ENCODE results near the gene PNMA8A.

Gene PNMA8A

GRCh38 chr19:46426035-46426505 lies 45.3 kb downstream of the PNMA8A start:
- no peak for TF ChIP-seq EZH2phosphoT487 (IDR thresholded peaks at IDR 0.05; ENCODE audit: low read depth)
- TF ChIP-seq, protein P1, sequence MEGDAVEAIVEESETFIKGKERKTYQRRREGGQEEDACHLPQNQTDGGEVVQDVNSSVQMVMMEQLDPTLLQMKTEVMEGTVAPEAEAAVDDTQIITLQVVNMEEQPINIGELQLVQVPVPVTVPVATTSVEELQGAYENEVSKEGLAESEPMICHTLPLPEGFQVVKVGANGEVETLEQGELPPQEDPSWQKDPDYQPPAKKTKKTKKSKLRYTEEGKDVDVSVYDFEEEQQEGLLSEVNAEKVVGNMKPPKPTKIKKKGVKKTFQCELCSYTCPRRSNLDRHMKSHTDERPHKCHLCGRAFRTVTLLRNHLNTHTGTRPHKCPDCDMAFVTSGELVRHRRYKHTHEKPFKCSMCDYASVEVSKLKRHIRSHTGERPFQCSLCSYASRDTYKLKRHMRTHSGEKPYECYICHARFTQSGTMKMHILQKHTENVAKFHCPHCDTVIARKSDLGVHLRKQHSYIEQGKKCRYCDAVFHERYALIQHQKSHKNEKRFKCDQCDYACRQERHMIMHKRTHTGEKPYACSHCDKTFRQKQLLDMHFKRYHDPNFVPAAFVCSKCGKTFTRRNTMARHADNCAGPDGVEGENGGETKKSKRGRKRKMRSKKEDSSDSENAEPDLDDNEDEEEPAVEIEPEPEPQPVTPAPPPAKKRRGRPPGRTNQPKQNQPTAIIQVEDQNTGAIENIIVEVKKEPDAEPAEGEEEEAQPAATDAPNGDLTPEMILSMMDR (IDR thresholded peaks at IDR 0.05; ENCODE audit: low read depth, low read length), result no peak
- Histone ChIP-seq H3K27me3 (ENCODE audit: low read depth, low read length) (peaks cover 7% of the 10 kb centered on the region; the same call in 1 of the 2 replicates), H3K79me2 (ENCODE audit: low read length) (no peaks in the 10 kb centered on the region), H3K9ac (ENCODE audit: low read length) (peak overlapping the region; percentile 75), H3K4me2 (ENCODE audit: low read length) (peak overlapping the region; percentile 95), H3K9me3 (ENCODE audit: insufficient read depth, low read length) (no peaks in the 10 kb centered on the region), H3K4me1 (ENCODE audit: low read length) (peaks cover 18% of the 10 kb centered on the region), H3K36me3 (replicated peaks; ENCODE audit: low read depth, low read length) (no peaks in the 10 kb centered on the region), H3K4me3 (ENCODE audit: low read length) (peak overlapping the region; percentile 86), H3K27ac (ENCODE audit: low read length) (no peak overlapping the region; the same call in 1 of the 2 replicates), H4K20me1 (ENCODE audit: insufficient read depth, low read length) (no peaks in the 10 kb centered on the region), H2AFZ (ENCODE audit: low read depth, low read length) (peak overlapping the region; percentile 96)

DNA sequence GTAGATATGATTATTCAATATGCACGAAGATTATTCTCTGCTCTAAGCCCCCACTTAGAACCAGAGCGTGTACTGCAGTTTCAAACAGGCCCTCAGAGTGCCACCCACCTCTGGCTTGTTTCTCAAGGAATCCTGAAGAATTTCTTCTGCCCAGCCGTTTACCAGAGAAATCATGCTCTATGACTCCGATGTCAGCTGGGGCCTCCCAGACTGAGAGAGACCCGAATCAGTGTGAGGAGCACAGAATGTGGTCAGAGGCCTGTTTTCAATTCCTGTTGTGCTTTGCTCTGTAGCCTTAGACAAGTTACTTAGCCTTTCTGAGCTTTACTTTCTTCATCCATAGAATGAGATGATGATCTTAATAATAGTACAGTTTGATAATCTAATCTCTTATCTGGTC lies 48.2 kb downstream of the PNMA8A start:
- peak overlapping the region; percentile 31; the same call in 1 of the 2 replicates for H3K4me2 ChIP-seq (ENCODE audit: low read length)
- no peaks in the 10 kb centered on the region for H3K9me3 ChIP-seq (ENCODE audit: insufficient read depth, low read length)
- no peaks in the 10 kb centered on the region for H3K79me2 ChIP-seq (ENCODE audit: low read length)
- H3K36me3 ChIP-seq (replicated peaks; ENCODE audit: low read depth, low read length), result no peaks in the 10 kb centered on the region
- H2AFZ ChIP-seq (ENCODE audit: low read depth, low read length), result peak overlapping the region; percentile 29; the same call in 1 of the 2 replicates
- H4K20me1 ChIP-seq (ENCODE audit: insufficient read depth, low read length), result no peaks in the 10 kb centered on the region
- no peaks in the 10 kb centered on the region for H3K27me3 ChIP-seq (ENCODE audit: low read depth, low read length)
- TF ChIP-seq, protein P1 (IDR thresholded peaks at IDR 0.05; ENCODE audit: low read depth, low read length), result no peak
- TF ChIP-seq EZH2phosphoT487 (IDR thresholded peaks at IDR 0.05; ENCODE audit: low read depth), result no peak
- no peak overlapping the region for H3K4me3 ChIP-seq (ENCODE audit: low read length)
- H3K4me1 ChIP-seq (ENCODE audit: low read length), result peaks cover 18% of the 10 kb centered on the region
- H3K27ac ChIP-seq (ENCODE audit: low read length), result no peak overlapping the region
- H3K9ac ChIP-seq (ENCODE audit: low read length), result no peak overlapping the region

GRCh38 chr19:46422344-46422743 lies 49.0 kb downstream of the PNMA8A start:
- Histone ChIP-seq H3K79me2 (ENCODE audit: low read length) (no peaks in the 10 kb centered on the region), H3K27me3 (ENCODE audit: low read depth, low read length) (no peaks in the 10 kb centered on the region), H2AFZ (ENCODE audit: low read depth, low read length) (no peak overlapping the region), H3K9me3 (ENCODE audit: insufficient read depth, low read length) (no peaks in the 10 kb centered on the region), H3K27ac (ENCODE audit: low read length) (no peak overlapping the region), H3K4me2 (ENCODE audit: low read length) (no peak overlapping the region), H3K9ac (ENCODE audit: low read length) (no peak overlapping the region), H4K20me1 (ENCODE audit: insufficient read depth, low read length) (no peaks in the 10 kb centered on the region), H3K36me3 (replicated peaks; ENCODE audit: low read depth, low read length) (no peaks in the 10 kb centered on the region), H3K4me3 (ENCODE audit: low read length) (no peak overlapping the region), H3K4me1 (ENCODE audit: low read length) (peaks cover 18% of the 10 kb centered on the region)
- TF ChIP-seq, protein P1 (IDR thresholded peaks at IDR 0.05; ENCODE audit: low read depth, low read length), result no peak
- no peak for TF ChIP-seq EZH2phosphoT487 (IDR thresholded peaks at IDR 0.05; ENCODE audit: low read depth)

DNA sequence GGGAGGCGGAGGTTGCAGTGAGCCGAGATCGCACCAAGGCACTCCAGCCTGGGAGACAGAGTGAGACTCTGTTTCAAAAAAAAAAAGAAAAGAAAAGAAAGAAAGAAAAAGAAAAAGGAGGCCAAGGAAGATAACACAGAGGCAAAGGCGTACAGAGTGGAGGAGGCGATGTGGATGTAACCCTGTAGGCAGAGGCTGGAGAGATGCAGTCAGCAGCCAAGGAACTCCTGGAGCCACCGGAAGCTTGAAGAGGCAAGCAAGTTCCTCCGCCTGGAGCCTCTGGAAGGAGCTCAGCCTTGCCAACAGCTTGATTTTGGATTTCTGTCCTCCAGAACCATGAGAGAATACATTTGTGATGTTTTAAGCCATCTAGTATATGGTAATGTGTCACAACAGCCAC lies 51.3 kb downstream of the PNMA8A start:
- Histone ChIP-seq H2AFZ (ENCODE audit: low read depth, low read length) (no peak overlapping the region), H3K4me3 (ENCODE audit: low read length) (no peak overlapping the region), H3K9ac (ENCODE audit: low read length) (no peak overlapping the region), H3K79me2 (ENCODE audit: low read length) (no peaks in the 10 kb centered on the region), H3K4me1 (ENCODE audit: low read length) (peaks cover 7% of the 10 kb centered on the region), H4K20me1 (ENCODE audit: insufficient read depth, low read length) (no peaks in the 10 kb centered on the region), H3K4me2 (ENCODE audit: low read length) (no peak overlapping the region), H3K9me3 (ENCODE audit: insufficient read depth, low read length) (no peaks in the 10 kb centered on the region), H3K27ac (ENCODE audit: low read length) (no peak overlapping the region), H3K36me3 (replicated peaks; ENCODE audit: low read depth, low read length) (no peaks in the 10 kb centered on the region), H3K27me3 (ENCODE audit: low read depth, low read length) (no peaks in the 10 kb centered on the region)
- TF ChIP-seq EZH2phosphoT487 (IDR thresholded peaks at IDR 0.05; ENCODE audit: low read depth), result no peak
- TF ChIP-seq, protein P1 (IDR thresholded peaks at IDR 0.05; ENCODE audit: low read depth, low read length), result no peak

Data from OCI-LY3 (cell line).